ENCODE measurements around the gene GRIK3.

GRIK3 gene

GRCh38 chr1:36814774-36815173 is 219.5 kb downstream of the GRIK3 start:
- TF ChIP-seq CTCF (conservative IDR thresholded peaks at IDR 0.05; ENCODE audit: low read depth, low read length) = no peak
- DNase-seq (ENCODE audit: low read depth) = no peak
- no peak overlapping the region for H3K4me3 ChIP-seq (ENCODE audit: low read depth, low read length)

- no peak for DNase-seq (ENCODE audit: low read depth)
- no peak for TF ChIP-seq CTCF (conservative IDR thresholded peaks at IDR 0.05; ENCODE audit: low read depth, low read length)
- H3K4me3 ChIP-seq (ENCODE audit: low read depth, low read length) = no peak overlapping the region
Measured at GRCh38 chr1:36814083-36814482, 220.2 kb downstream of the GRIK3 start.

GRCh38 chr1:36807262-36807661 is 227.1 kb downstream of the GRIK3 start:
- no peak for DNase-seq (ENCODE audit: low read depth)
- H3K4me3 ChIP-seq (ENCODE audit: low read depth, low read length) = no peak overlapping the region
- no peak for TF ChIP-seq CTCF (conservative IDR thresholded peaks at IDR 0.05; ENCODE audit: low read depth, low read length)

- H3K4me3 ChIP-seq (ENCODE audit: low read depth, low read length) = no peak overlapping the region
- TF ChIP-seq CTCF (conservative IDR thresholded peaks at IDR 0.05; ENCODE audit: low read depth, low read length) = no peak
- DNase-seq (ENCODE audit: low read depth) = no peak
Measured at GRCh38 chr1:36805979-36806640, 228.2 kb downstream of the GRIK3 start.

GRCh38 chr1:36804669-36805314 is 229.5 kb downstream of the GRIK3 start:
- no peak for DNase-seq (ENCODE audit: low read depth)
- no peak overlapping the region for H3K4me3 ChIP-seq (ENCODE audit: low read depth, low read length)
- TF ChIP-seq CTCF (conservative IDR thresholded peaks at IDR 0.05; ENCODE audit: low read depth, low read length) = no peak

GRCh38 chr1:36803868-36804570 is 230.3 kb downstream of the GRIK3 start:
- H3K4me3 ChIP-seq (ENCODE audit: low read depth, low read length) = no peak overlapping the region
- TF ChIP-seq CTCF (conservative IDR thresholded peaks at IDR 0.05; ENCODE audit: low read depth, low read length) = no peak
- DNase-seq (ENCODE audit: low read depth) = no peak

Measured in choroid plexus epithelial cell (primary cell).